Endothelial cell of umbilical vein (primary cell): ENCODE measurements around the gene SRPX2. TPM values are rescaled to one million over a fixed set of nuclear protein-coding genes. Genes with fewer than 3 reads are reported as not detected.

Experiments used
- BruUV-seq: library from RNA; stranded (reverse); fragments of 400-500 nt; replicated peaks from 2 replicates; lab custom pipeline; 2021; lab: Mats Ljungman, UMichigan
- CTCF ChIA-PET: fragments of 300-600, 350-600 bp; sonication (Branson Sonifier 250); formaldehyde crosslinking; loops from one replicate; lab custom pipeline; 2021; ENCODE audit warnings: antibody characterized with exemption, inconsistent platforms; lab: Charles Lee
- POLR2A ChIA-PET: fragments of 300-600, 350-600 bp; sonication (Branson Sonifier 250); formaldehyde crosslinking; loops from one replicate; lab custom pipeline; 2021; ENCODE audit warnings: antibody characterized with exemption, inconsistent platforms; lab: Charles Lee
- DNase-seq: peaks from one replicate; pipeline ENCODE4 v3.0.0-alpha.2; 2011; ENCODE audit warnings: low read depth, low spot score
- FAIRE-seq: peaks from 2 replicates; lab custom pipeline; 2011; peaks lifted over from hg19 to GRCh38; lab: Jason Lieb, UNC
- H2AFZ ChIP-seq: 2 replicates; pipeline ENCODE4 v1.6.0; 2012; ENCODE audit warnings: low read depth, low read length, control low read depth, inconsistent platforms
- H3K27ac ChIP-seq: 2 replicates; pipeline ENCODE4 v1.5.1; 2011; ENCODE audit warnings: low read depth, mild to moderate bottlenecking, control low read depth, low read length, moderate library complexity; ENCODE audit not compliant: insufficient read depth
- H3K27me3 ChIP-seq, 2 experiments: 2 replicates each; pipeline versions ENCODE4 v1.6.0 to v1.6.1; 2011; ENCODE audit warnings: low read length in 2 of 2, mixed read lengths in 1 of 2; ENCODE audit not compliant: control insufficient read depth in 2 of 2, insufficient read depth in 2 of 2
- H3K36me3 ChIP-seq, 2 experiments: 2 replicates in 1 of 2; 3 replicates in 1 of 2; pipeline ENCODE4 v1.5.1; 2011; ENCODE audit warnings: low read length in 2 of 2, mild to moderate bottlenecking in 1 of 2, moderate library complexity in 1 of 2; ENCODE audit not compliant: control insufficient read depth in 2 of 2, insufficient read depth in 2 of 2; ENCODE audit errors: extremely low read depth in 1 of 2
- H3K4me1 ChIP-seq: 3 replicates; pipeline ENCODE4 v1.5.1; 2011; ENCODE audit warnings: mild to moderate bottlenecking, low read length; ENCODE audit not compliant: control insufficient read depth, insufficient read depth; ENCODE audit errors: extremely low read depth
- H3K4me2 ChIP-seq: 2 replicates; pipeline ENCODE4 v1.6.1; 2011; ENCODE audit warnings: low read length, control low read depth, mixed read lengths; ENCODE audit not compliant: insufficient read depth
- H3K4me3 ChIP-seq, 3 experiments: fragments of 200-600 bp in 1 of 3; sonication (generic), shearing (Covaris generic) in 1 of 3; replicated peaks in 1 of 3; 2 replicates each; pipeline ENCODE4 v1.5.1; 2011 to 2016; ENCODE audit warnings: control low read depth in 3 of 3, low read length in 3 of 3, mild to moderate bottlenecking in 2 of 3, inconsistent platforms in 1 of 3, low read depth in 1 of 3, moderate library complexity in 1 of 3; ENCODE audit not compliant: insufficient read depth in 1 of 3
- H3K79me2 ChIP-seq: 2 replicates; pipeline ENCODE4 v1.6.0; 2012; ENCODE audit warnings: low read length, inconsistent platforms; ENCODE audit not compliant: control insufficient read depth, insufficient read depth
- H3K9ac ChIP-seq: replicated peaks from 2 replicates; pipeline ENCODE3; 2011; ENCODE audit warnings: low read length, control low read depth; ENCODE audit not compliant: insufficient read depth; ENCODE audit errors: extremely low read depth
- H3K9me1 ChIP-seq: replicated peaks from 3 replicates; pipeline ENCODE4 v1.6.0; 2011; ENCODE audit warnings: mild to moderate bottlenecking, low read length; ENCODE audit not compliant: control insufficient read depth, insufficient read depth; ENCODE audit errors: extremely low read depth
- H3K9me3 ChIP-seq: replicated peaks from 2 replicates; pipeline ENCODE4 v1.5.1; 2012; ENCODE audit warnings: low read length, inconsistent platforms; ENCODE audit not compliant: control insufficient read depth, insufficient read depth
- H4K20me1 ChIP-seq: replicated peaks from 2 replicates; pipeline ENCODE3; 2011; ENCODE audit warnings: mild to moderate bottlenecking, low read length; ENCODE audit not compliant: control insufficient read depth, insufficient read depth; ENCODE audit errors: extremely low read depth
- CTCF ChIP-seq, 2 donors: IDR thresholded peaks; 1 replicate in 1 of 2; 2 replicates in 1 of 2; pipeline ENCODE4 v1.5.1; 2011; ENCODE audit warnings: low read length in 2 of 2, mild to moderate bottlenecking in 2 of 2, moderate library complexity in 2 of 2, control low read depth in 1 of 2, inconsistent platforms in 1 of 2, low read depth in 1 of 2; ENCODE audit not compliant: insufficient read depth in 1 of 2; ENCODE audit errors: extremely low read depth in 1 of 2
- FOS ChIP-seq: IDR thresholded peaks from 2 replicates; pipeline ENCODE4 v1.6.1; 2011; ENCODE audit warnings: mild to moderate bottlenecking, low read length, moderate library complexity, borderline replicate concordance; ENCODE audit not compliant: insufficient read depth
- GATA2 ChIP-seq: IDR thresholded peaks from 2 replicates; pipeline ENCODE4 v1.7.0; 2011; ENCODE audit warnings: low read depth, mild to moderate bottlenecking, moderate library complexity, mixed read lengths, low read length; ENCODE audit not compliant: insufficient read length, insufficient read depth
- JUN ChIP-seq: IDR thresholded peaks from 2 replicates; pipeline ENCODE4 v1.6.1; 2011; ENCODE audit warnings: borderline replicate concordance, low read depth; ENCODE audit not compliant: insufficient read length, insufficient read depth
- MAX ChIP-seq: IDR thresholded peaks from 2 replicates; pipeline ENCODE4 v1.6.1; 2011; ENCODE audit not compliant: insufficient read depth, insufficient read length
- MYC ChIP-seq: IDR thresholded peaks from one replicate; pipeline ENCODE4 v1.6.1; 2011; ENCODE audit warnings: mild to moderate bottlenecking, low read depth, low read length
- POLR2AphosphoS5 ChIP-seq: IDR thresholded peaks from 2 replicates; pipeline ENCODE4 v1.6.1; 2012; ENCODE audit warnings: low read depth, mild to moderate bottlenecking, control low read depth, low read length, moderate library complexity; ENCODE audit not compliant: insufficient read depth
- dilution Hi-C: fragments of 300-500 bp; cut with MboI; formaldehyde crosslinking; loops from one replicate; pipeline ENCODE4 v1.15.0; 2019; ENCODE audit warnings: low sequenced_read_pairs; ENCODE audit not compliant: extremely low pct_ligation_motif_present
- intact Hi-C: fragments of 100-400 bp; cut with micrococcal nuclease; formaldehyde crosslinking; loops from one replicate; pipeline ENCODE4 v1.10.0; 2022
- polyA plus RNA-seq, 4 experiments: library from polyadenylated mRNA; depleted of rRNA in 3 of 4; stranded (reverse) in 3 of 4; unstranded in 1 of 4; fragments of >200 nt; gene quantifications; 2 replicates each; pipeline versions ENCODE4 v1.2.1 to v1.2.3, GENCODE V29; 2011 to 2012; ENCODE audit warnings: missing spikeins in 1 of 4
- total RNA-seq: library from RNA; stranded (reverse); gene quantifications from 2 replicates; pipeline ENCODE4 v1.2.3, GENCODE V29; 2021

Gene SRPX2
- total and polyA plus RNA-seq, 2 donors (not counting 3 experiments of a cell fraction or from before 2014, with no cell fraction given), result 124 to 265 TPM

GRCh38 chrX:100625985-100626491 is 18.0 kb upstream of the SRPX2 start:
- intact Hi-C loops, result no loop called here
- TF ChIP-seq CTCF (IDR thresholded peaks at IDR 0.05; ENCODE audit: extremely low read depth in 1 of 2, insufficient read depth in 1 of 2, low read depth in 1 of 2, low read length in 2 of 2) (no peak), POLR2AphosphoS5 (no peak), MYC (no peak), FOS (no peak), JUN (no peak), MAX (no peak), GATA2 (no peak)
- no peak overlapping the region for H3K4me2 ChIP-seq
- no peak overlapping the region for H3K4me3 ChIP-seq
- no peak overlapping the region for H2AFZ ChIP-seq
- H3K79me2 ChIP-seq, result no peaks in the 10 kb centered on the region
- no peaks in the 10 kb centered on the region for H3K9me3 ChIP-seq
- no peaks in the 10 kb centered on the region for H3K4me1 ChIP-seq
- no TSS peak for BruUV-seq
- ChIA-PET POLR2A (no interaction called here), CTCF (interaction anchor here (1.0 to 3.0 kb wide), 2 partner anchors 10 to 11 kb away, joined by 3 to 11 read pairs; partner anchors contain the start of gene TSPAN6)
- dilution Hi-C loops, result no loop called here
- DNase-seq (no peak), FAIRE-seq (no peak)
- no peaks in the 10 kb centered on the region for H3K9me1 ChIP-seq
- H3K36me3 ChIP-seq, result peaks cover 3 to 4% of the 10 kb centered on the region in 2 experiments
- no peak overlapping the region for H3K27ac ChIP-seq
- H3K27me3 ChIP-seq, result no peaks in the 10 kb centered on the region
- H3K9ac ChIP-seq, result no peak overlapping the region
- H4K20me1 ChIP-seq, result no peaks in the 10 kb centered on the region
